ENCODE data around the gene CYP26C1.

Gene CYP26C1

GRCh38 chr10:93060887-93061593 lies 442 bp downstream of the CYP26C1 start:
- Mint-ChIP-seq H3K36me3 (ENCODE audit: low read depth) (peaks cover 17% of the 10 kb centered on the region), H3K27ac (no peak overlapping the region), H3K4me1 (ENCODE audit: low read depth) (peaks cover 30% of the 10 kb centered on the region), H3K27me3 (peaks cover 57% of the 10 kb centered on the region), H3K9me3 (no peaks in the 10 kb centered on the region), H3K4me3 (no peak overlapping the region)
- no peak for DNase-seq

GRCh38 chr10:93061594-93062513 lies 1.3 kb downstream of the CYP26C1 start:
- Mint-ChIP-seq H3K27ac (no peak overlapping the region), H3K4me3 (peak overlapping the region; percentile 72), H3K4me1 (ENCODE audit: low read depth) (peaks cover 30% of the 10 kb centered on the region), H3K36me3 (ENCODE audit: low read depth) (peaks cover 17% of the 10 kb centered on the region), H3K9me3 (no peaks in the 10 kb centered on the region), H3K27me3 (peaks cover 64% of the 10 kb centered on the region)
- DNase-seq: peak; percentile 43

DNA sequence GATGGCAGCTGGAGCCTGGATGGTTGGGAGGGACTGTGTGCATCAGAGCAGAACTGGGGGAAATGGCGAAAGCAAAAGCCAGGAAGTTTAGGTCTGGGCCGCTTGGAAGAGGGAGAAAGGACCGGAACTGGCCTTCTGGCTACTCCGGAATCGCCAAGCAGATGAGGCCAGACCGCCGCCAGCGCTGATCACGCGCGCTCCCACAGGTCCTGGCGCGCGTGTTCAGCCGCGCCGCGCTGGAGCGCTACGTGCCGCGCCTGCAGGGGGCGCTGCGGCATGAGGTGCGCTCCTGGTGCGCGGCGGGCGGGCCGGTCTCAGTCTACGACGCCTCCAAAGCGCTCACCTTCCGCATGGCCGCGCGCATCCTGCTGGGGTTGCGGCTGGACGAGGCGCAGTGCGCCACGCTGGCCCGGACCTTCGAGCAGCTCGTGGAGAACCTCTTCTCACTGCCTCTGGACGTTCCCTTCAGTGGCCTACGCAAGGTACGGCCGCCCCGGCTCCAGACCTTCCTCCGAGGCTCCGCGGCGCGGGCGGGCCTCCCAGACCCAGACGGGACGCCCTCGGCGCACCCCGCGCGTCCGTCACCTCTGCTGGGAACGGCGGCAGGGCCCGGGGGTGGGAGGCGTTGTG lies 2.0 kb downstream of the CYP26C1 start:
- Mint-ChIP-seq H3K27me3 (peaks cover 72% of the 10 kb centered on the region), H3K27ac (no peak overlapping the region), H3K4me3 (peak overlapping the region; percentile 72), H3K9me3 (no peaks in the 10 kb centered on the region), H3K4me1 (ENCODE audit: low read depth) (peaks cover 30% of the 10 kb centered on the region), H3K36me3 (ENCODE audit: low read depth) (peaks cover 17% of the 10 kb centered on the region)
- peak; percentile 70 for DNase-seq

GRCh38 chr10:93063144-93063976 lies 2.8 kb downstream of the CYP26C1 start:
- DNase-seq: peak; percentile 33
- Mint-ChIP-seq H3K36me3 (ENCODE audit: low read depth) (peaks cover 13% of the 10 kb centered on the region), H3K4me1 (ENCODE audit: low read depth) (peaks cover 34% of the 10 kb centered on the region), H3K9me3 (no peaks in the 10 kb centered on the region), H3K27me3 (peaks cover 79% of the 10 kb centered on the region), H3K27ac (no peak overlapping the region), H3K4me3 (no peak overlapping the region)

- H3K4me3 Mint-ChIP-seq: no peak overlapping the region
- H3K36me3 Mint-ChIP-seq (ENCODE audit: low read depth): peaks cover 10% of the 10 kb centered on the region
- no peaks in the 10 kb centered on the region for H3K9me3 Mint-ChIP-seq
- no peak for DNase-seq
- no peak overlapping the region for H3K27ac Mint-ChIP-seq
- peaks cover 87% of the 10 kb centered on the region for H3K27me3 Mint-ChIP-seq
- peaks cover 38% of the 10 kb centered on the region for H3K4me1 Mint-ChIP-seq (ENCODE audit: low read depth)
These were observed 3.5 kb downstream of the CYP26C1 start for GRCh38 chr10:93063977-93064660.

DNA sequence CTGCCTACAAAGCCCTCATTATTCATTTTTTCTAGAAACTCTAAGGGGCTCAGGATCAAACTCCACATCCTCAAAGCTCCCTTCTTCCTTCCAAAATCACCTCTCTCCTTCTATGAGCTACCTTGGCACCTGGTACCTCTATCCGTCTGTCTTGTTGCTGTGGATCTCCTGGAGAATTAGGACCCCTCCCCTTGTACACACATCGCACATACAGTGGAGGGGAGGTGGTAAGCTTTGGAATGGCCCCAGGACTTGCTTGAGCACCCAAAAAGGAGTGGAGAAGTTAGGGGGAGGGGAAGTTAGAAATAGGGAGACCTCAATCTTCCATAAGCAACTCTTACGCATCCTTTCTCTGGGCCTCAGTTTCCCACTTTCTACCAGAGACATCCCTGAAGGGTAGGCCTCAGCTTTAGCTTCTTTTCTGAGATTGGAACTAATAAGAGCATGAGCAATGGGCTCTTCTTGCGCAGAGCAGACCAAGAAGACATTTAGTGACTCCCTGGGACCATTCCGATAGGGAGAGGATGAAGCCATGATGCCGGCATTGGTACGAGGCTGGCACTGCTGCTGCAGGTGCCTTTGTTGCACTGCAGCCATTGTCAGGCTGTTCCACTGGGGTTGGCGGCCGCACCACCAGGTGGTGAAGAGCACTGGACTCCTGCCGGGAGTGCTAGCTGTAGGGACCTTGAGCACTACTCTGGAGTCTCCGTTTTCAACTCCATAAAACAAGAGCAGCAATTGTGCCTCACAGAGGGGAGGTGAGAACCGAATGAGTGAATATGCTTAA lies 4.5 kb downstream of the CYP26C1 start:
- no peak overlapping the region for H3K4me3 Mint-ChIP-seq
- H3K27me3 Mint-ChIP-seq: peaks cover 84% of the 10 kb centered on the region
- H3K4me1 Mint-ChIP-seq (ENCODE audit: low read depth): peaks cover 36% of the 10 kb centered on the region
- no peak for DNase-seq
- peaks cover under 1% of the 10 kb centered on the region for H3K36me3 Mint-ChIP-seq (ENCODE audit: low read depth)
- H3K9me3 Mint-ChIP-seq: no peaks in the 10 kb centered on the region
- H3K27ac Mint-ChIP-seq: no peak overlapping the region

DNA sequence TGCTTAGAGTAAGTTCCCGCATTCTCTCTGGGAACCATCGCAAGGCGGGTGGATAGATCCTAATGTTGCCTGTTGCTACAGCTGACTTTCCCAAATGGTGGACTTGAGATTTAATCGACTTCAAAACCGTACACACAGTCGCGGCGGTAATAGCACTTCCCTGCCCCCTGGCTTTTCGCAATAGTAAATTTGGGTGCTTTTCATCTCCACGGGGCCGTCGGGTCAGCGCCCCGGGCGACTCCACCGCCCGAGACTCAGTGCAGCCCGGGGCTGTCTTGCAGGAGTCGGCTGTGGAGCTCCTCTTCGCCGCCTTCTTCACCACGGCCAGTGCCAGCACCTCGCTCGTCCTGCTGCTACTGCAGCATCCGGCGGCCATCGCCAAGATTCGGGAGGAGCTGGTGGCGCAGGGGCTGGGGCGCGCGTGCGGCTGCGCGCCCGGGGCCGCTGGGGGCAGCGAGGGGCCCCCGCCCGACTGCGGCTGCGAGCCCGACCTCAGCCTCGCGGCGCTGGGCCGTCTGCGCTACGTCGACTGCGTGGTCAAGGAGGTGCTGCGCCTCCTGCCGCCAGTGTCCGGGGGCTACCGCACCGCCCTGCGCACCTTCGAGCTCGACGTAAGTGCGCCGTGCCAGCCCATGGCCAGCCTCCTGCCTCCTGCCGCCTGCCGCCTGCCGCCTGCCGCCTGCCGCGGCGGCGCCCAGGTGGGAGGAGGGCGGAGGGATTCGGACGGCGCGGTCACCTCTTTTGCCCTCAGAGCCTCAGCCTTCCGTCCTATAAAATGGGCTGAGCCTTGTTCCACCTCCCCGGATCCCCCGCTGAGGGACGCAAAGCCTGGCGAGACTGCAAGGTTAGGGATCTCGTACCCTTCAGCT lies 5.3 kb downstream of the CYP26C1 start:
- H3K4me1 Mint-ChIP-seq (ENCODE audit: low read depth): peaks cover 32% of the 10 kb centered on the region
- no peak for DNase-seq
- peaks cover 86% of the 10 kb centered on the region for H3K27me3 Mint-ChIP-seq
- H3K27ac Mint-ChIP-seq: no peak overlapping the region
- H3K4me3 Mint-ChIP-seq: no peak overlapping the region
- no peaks in the 10 kb centered on the region for H3K36me3 Mint-ChIP-seq (ENCODE audit: low read depth)
- H3K9me3 Mint-ChIP-seq: no peaks in the 10 kb centered on the region

DNA sequence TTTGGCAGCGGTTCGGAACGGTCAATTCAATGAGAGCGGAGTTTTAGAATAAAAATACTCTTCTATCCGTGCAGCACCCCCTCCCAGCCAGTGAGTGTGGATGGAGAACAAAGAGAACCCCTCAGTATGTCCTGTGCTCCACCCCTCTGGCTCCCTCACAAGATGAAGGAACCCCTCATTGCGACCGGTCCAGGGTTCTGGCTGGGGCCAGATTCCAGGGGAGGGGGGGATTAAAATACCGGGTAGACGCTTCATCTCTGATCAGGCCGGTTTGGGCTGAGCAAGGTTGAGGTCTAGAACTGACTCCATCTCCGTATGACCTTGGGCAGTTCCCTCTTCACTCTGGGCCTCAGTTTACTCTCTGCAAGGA lies 5.9 kb downstream of the CYP26C1 start:
- Mint-ChIP-seq H3K27me3 (peaks cover 87% of the 10 kb centered on the region), H3K4me1 (ENCODE audit: low read depth) (peaks cover 31% of the 10 kb centered on the region), H3K9me3 (no peaks in the 10 kb centered on the region), H3K36me3 (ENCODE audit: low read depth) (no peaks in the 10 kb centered on the region), H3K4me3 (no peak overlapping the region), H3K27ac (no peak overlapping the region)
- no peak for DNase-seq

DNA sequence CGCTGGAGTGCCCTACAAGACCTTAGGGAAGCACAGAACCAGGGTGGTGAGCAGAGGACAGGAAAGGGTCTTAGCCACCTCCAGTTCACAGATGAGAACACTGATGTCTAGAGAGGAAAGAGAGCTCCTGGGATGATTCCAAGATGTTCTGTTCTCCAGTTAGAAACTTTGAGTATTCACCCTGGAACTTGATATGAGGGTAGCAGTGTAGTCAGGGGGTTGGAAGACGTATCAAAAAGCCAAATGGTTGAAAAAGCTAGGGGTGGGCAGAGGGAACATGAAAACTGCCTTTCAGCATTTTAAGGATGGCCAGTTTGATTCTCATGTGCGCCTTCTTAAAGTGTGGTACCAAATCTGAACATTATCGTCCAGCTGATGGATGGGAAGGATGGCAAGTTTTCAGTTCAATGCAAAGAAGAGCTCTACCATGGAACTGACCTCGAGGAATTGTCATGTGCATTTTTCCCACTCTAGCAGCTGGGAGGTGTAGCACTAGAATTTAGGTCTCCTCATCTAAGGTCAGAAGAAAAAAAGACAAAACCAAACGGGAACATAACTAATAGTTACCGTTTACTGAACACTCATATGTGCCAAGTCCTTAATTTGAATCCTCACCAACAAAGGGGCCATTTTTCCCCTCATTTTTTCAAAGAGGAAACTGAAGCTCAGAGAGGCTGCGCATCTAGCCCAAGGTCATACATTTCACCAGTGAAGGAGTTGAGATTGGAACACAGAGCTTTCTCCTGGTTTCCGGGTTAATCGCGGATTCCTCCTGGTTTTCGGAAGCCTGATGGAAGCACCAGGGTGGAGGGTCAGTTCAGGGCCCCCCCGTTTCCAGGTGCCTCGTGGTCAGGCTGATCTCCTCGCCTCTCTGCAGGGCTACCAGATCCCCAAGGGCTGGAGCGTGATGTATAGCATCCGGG lies 7.1 kb downstream of the CYP26C1 start:
- no peak overlapping the region for H3K4me3 Mint-ChIP-seq
- H3K4me1 Mint-ChIP-seq (ENCODE audit: low read depth): peaks cover 31% of the 10 kb centered on the region
- H3K9me3 Mint-ChIP-seq: no peaks in the 10 kb centered on the region
- H3K27ac Mint-ChIP-seq: no peak overlapping the region
- no peak for DNase-seq
- peaks cover 88% of the 10 kb centered on the region for H3K27me3 Mint-ChIP-seq
- H3K36me3 Mint-ChIP-seq (ENCODE audit: low read depth): no peaks in the 10 kb centered on the region

GRCh38 chr10:93068411-93069244 lies 8.0 kb downstream of the CYP26C1 start:
- peaks cover 89% of the 10 kb centered on the region for H3K27me3 Mint-ChIP-seq
- no peak overlapping the region for H3K4me3 Mint-ChIP-seq
- peaks cover 32% of the 10 kb centered on the region for H3K4me1 Mint-ChIP-seq (ENCODE audit: low read depth)
- H3K36me3 Mint-ChIP-seq (ENCODE audit: low read depth): no peaks in the 10 kb centered on the region
- peak; percentile 37 for DNase-seq
- H3K27ac Mint-ChIP-seq: no peak overlapping the region
- H3K9me3 Mint-ChIP-seq: no peaks in the 10 kb centered on the region

- Mint-ChIP-seq H3K4me1 (ENCODE audit: low read depth) (peaks cover 32% of the 10 kb centered on the region), H3K27ac (no peak overlapping the region), H3K4me3 (no peak overlapping the region), H3K9me3 (no peaks in the 10 kb centered on the region), H3K27me3 (peaks cover 89% of the 10 kb centered on the region), H3K36me3 (ENCODE audit: low read depth) (no peaks in the 10 kb centered on the region)
- DNase-seq: no peak
These were observed 8.6 kb downstream of the CYP26C1 start for GRCh38 chr10:93069245-93069561.

Data from activated T-cell treated with anti-CD3 and anti-CD28 coated beads, Interleukin-2, amount 50 U/mL, for 24 hours (primary cell).